Suprapubic skin (tissue), 4 donors: Measurements from ENCODE around the gene SCARB1. TPM values are rescaled to one million over a fixed set of nuclear protein-coding genes. Genes with fewer than 3 reads are reported as not detected.

ENCODE experiments used
- DNase-seq, 2 donors: peaks; one replicate each; pipeline ENCODE4 v3.0.0-alpha.2; 2019; ENCODE audit warnings: low spot score in 2 of 2
- H3K27ac ChIP-seq: fragments of 200-600 bp; sonication (generic); one replicate; pipeline ENCODE4 v1.5.1; 2019
- H3K27me3 ChIP-seq: fragments of 200-600 bp; sonication (generic); one replicate; pipeline ENCODE4 v1.5.1; 2019
- H3K36me3 ChIP-seq: fragments of 200-600 bp; sonication (generic); one replicate; pipeline ENCODE4 v1.5.1; 2019
- H3K4me1 ChIP-seq: fragments of 200-600 bp; sonication (generic); one replicate; pipeline ENCODE4 v1.5.1; 2019
- H3K4me3 ChIP-seq: fragments of 200-600 bp; sonication (generic); one replicate; pipeline ENCODE4 v1.5.1; 2019; ENCODE audit warnings: mild to moderate bottlenecking
- H3K9me3 ChIP-seq: fragments of 200-600 bp; sonication (generic); one replicate; pipeline ENCODE4 v1.5.1; 2019
- CTCF ChIP-seq, 2 donors: fragments of 200-600 bp in 1 of 2; fragments of 450-650 bp in 1 of 2; sonication (generic) in 1 of 2; IDR thresholded peaks; one replicate each; pipeline ENCODE4 v1.5.1; 2016 to 2019; ENCODE audit warnings: antibody characterized with exemption in 2 of 2, mild to moderate bottlenecking in 1 of 2, moderate library complexity in 1 of 2
- EP300 ChIP-seq: sonication (generic); formaldehyde crosslinking; IDR thresholded peaks from one replicate; pipeline ENCODE4 v1.6.1; 2017; ENCODE audit warnings: antibody characterized with exemption
- POLR2A ChIP-seq, 2 donors: fragments of 450-650 bp; IDR thresholded peaks; one replicate each; pipeline ENCODE4 v1.6.1; 2017; ENCODE audit warnings: antibody characterized with exemption in 2 of 2, mild to moderate bottlenecking in 2 of 2, moderate library complexity in 2 of 2
- POLR2AphosphoS5 ChIP-seq, 3 donors: sonication (generic); formaldehyde crosslinking; IDR thresholded peaks; one replicate each; pipeline ENCODE4 v1.6.1; 2017; ENCODE audit warnings: antibody characterized with exemption in 3 of 3
- WGBS: methylation state at CpG from one replicate; pipeline ENCODE4 v1.1.5; 2018; 5-methylcytosine and 5-hydroxymethylcytosine counted together
- total RNA-seq, 4 donors: library from RNA; depleted of rRNA; stranded (reverse); fragments of >200 nt; gene quantifications; one replicate each; pipeline ENCODE4 v1.1.0, GENCODE V29; 2016

Gene SCARB1
- total RNA-seq, 4 donors from 2014 or later: 25.6 to 38.1 (median 29.0) TPM

GRCh38 chr12:124872068-124872719 lies 8.5 kb upstream of the SCARB1 start:
- TF ChIP-seq POLR2AphosphoS5 (IDR thresholded peaks at IDR 0.05): no peak
- no peak for TF ChIP-seq CTCF (IDR thresholded peaks at IDR 0.05)
- TF ChIP-seq POLR2A (IDR thresholded peaks at IDR 0.05): no peak
- no peak for TF ChIP-seq EP300
- Histone ChIP-seq H3K27ac (no peak overlapping the region), H3K4me1 (peaks cover 8% of the 10 kb centered on the region), H3K27me3 (no peaks in the 10 kb centered on the region), H3K36me3 (no peaks in the 10 kb centered on the region), H3K9me3 (no peaks in the 10 kb centered on the region), H3K4me3 (no peak overlapping the region)
- DNase-seq: no peak
- WGBS: 74% methylated on average over 11 of the region's 11 CpGs

- TF ChIP-seq POLR2AphosphoS5 (IDR thresholded peaks at IDR 0.05): no peak
- TF ChIP-seq EP300: no peak
- no peak for TF ChIP-seq CTCF (IDR thresholded peaks at IDR 0.05)
- no peak for TF ChIP-seq POLR2A (IDR thresholded peaks at IDR 0.05)
- Histone ChIP-seq H3K9me3 (no peaks in the 10 kb centered on the region), H3K27me3 (no peaks in the 10 kb centered on the region), H3K4me3 (no peak overlapping the region), H3K27ac (no peak overlapping the region), H3K4me1 (peaks cover 8% of the 10 kb centered on the region), H3K36me3 (no peaks in the 10 kb centered on the region)
- 80% methylated on average over 4 of the region's 4 CpGs for WGBS
- no peak for DNase-seq
Observed at GRCh38 chr12:124871297-124871696, 7.6 kb upstream of the SCARB1 start.

- no peak for DNase-seq
- no peak for TF ChIP-seq CTCF (IDR thresholded peaks at IDR 0.05)
- TF ChIP-seq POLR2A (IDR thresholded peaks at IDR 0.05): no peak
- no peak for TF ChIP-seq POLR2AphosphoS5 (IDR thresholded peaks at IDR 0.05)
- no peak for TF ChIP-seq EP300
- 92% methylated on average over 4 of the region's 4 CpGs for WGBS
Observed at GRCh38 chr12:124870515-124870914, 6.9 kb upstream of the SCARB1 start.

DNA sequence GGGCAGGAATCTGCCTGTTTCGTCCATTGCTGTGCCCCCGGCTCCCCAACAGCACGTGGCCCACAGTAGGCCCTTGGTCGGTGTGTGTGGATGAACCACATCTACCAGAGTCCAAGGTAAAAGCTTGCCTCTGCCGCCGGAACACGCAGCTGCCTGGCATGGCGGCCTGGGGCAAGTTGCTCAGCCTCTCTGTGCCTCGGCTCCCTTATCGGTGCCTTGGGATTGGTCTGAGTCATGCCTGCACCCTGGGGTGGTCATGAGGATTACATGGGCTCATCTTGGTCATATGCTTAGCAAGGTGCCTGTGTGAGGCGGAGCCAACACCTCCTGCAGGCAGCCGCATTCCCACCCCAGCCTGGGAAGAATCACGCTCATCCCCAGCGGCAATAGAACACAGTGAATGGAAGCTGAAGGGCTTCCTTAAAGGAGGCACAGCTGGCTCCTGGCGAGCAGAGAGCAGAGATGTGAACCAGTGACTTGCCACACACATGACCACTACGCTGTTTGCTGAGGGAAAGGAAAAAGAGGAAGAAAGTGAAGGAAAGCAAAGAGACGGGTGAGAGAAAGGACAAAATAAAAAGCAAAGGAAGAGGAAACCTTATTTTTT lies 5.5 kb upstream of the SCARB1 start:
- Histone ChIP-seq H3K36me3 (no peaks in the 10 kb centered on the region), H3K27ac (peak overlapping the region; percentile 49), H3K9me3 (no peaks in the 10 kb centered on the region), H3K4me3 (peak overlapping the region; percentile 10), H3K27me3 (no peaks in the 10 kb centered on the region), H3K4me1 (peaks cover 10% of the 10 kb centered on the region)
- WGBS: 54% methylated on average over 14 of the region's 17 CpGs
- no peak for DNase-seq
- no peak for TF ChIP-seq POLR2A (IDR thresholded peaks at IDR 0.05)
- no peak for TF ChIP-seq POLR2AphosphoS5 (IDR thresholded peaks at IDR 0.05)
- no peak for TF ChIP-seq CTCF (IDR thresholded peaks at IDR 0.05)
- no peak for TF ChIP-seq EP300

More at GRCh38 chr12:124870515-124870914, 6.9 kb upstream of the SCARB1 start:
- H3K27ac ChIP-seq: no peak overlapping the region
- peaks cover 8% of the 10 kb centered on the region for H3K4me1 ChIP-seq
- no peaks in the 10 kb centered on the region for H3K27me3 ChIP-seq
- H3K9me3 ChIP-seq: no peaks in the 10 kb centered on the region
- H3K36me3 ChIP-seq: no peaks in the 10 kb centered on the region
- no peak overlapping the region for H3K4me3 ChIP-seq

DNA sequence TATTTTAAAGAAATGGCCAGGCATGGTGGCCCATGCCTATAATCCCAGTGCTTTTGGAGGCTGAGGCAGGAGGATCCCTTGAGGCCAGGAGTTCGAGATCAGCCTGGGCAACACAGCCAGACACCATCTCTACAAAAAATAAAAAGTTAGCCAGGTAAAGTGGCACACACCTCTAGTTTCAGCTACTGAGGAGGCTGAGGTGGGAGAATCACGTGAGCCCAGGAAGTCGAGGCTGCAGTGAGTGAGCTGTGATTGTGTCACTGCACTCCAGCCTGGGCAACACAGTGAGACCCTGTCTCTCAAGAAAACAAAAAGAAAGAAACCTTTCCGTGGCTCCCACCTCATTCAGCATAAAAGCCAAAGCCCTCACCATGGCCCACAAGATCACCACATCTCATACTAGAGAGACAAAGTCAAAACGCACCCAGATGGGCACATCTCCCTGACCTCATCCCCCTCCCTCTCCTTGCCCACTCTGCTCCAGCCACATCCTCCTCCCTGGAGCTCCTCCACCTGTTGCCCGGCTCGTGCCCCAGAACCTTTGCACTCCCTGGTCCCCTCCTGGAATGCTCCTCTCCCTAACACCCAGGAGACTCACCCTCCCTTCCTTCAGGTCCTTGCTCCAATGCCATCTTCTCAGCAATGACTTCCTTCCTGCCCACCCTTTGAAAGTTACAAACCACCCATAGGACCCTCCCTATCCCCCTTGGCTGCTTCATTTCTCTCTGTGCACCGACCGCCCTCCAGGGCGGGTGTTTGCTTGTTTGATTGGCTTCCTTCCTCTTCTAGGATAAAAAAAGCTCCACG lies 4.8 kb upstream of the SCARB1 start:
- WGBS: 68% methylated on average over 11 of the region's 11 CpGs
- no peak for DNase-seq
- Histone ChIP-seq H3K27me3 (no peaks in the 10 kb centered on the region), H3K27ac (peak overlapping the region; percentile 49), H3K4me3 (peak overlapping the region; percentile 10), H3K36me3 (no peaks in the 10 kb centered on the region), H3K9me3 (no peaks in the 10 kb centered on the region), H3K4me1 (peaks cover 15% of the 10 kb centered on the region)
- TF ChIP-seq CTCF (IDR thresholded peaks at IDR 0.05) (no peak), EP300 (no peak), POLR2AphosphoS5 (IDR thresholded peaks at IDR 0.05) (no peak), POLR2A (IDR thresholded peaks at IDR 0.05) (no peak)
